Thymus (tissue), 11 donors: ENCODE measurements around the gene NDE1. TPM values are rescaled to one million over a fixed set of nuclear protein-coding genes. Genes with fewer than 3 reads are reported as not detected.

Source experiments
- DNase-seq, 9 donors: peaks; one replicate each; pipeline ENCODE4 v3.0.0-alpha.2; 2013; ENCODE audit warnings: low spot score in 9 of 9, low read depth in 6 of 9, missing footprints in 1 of 9
- H3K27ac ChIP-seq, 2 donors: one replicate each; pipeline ENCODE4 v1.5.1; 2013; ENCODE audit warnings: control low read depth in 1 of 2, low read depth in 1 of 2, low read length in 1 of 2, mild to moderate bottlenecking in 1 of 2, moderate library complexity in 1 of 2
- H3K27me3 ChIP-seq, 2 donors: one replicate each; pipeline ENCODE4 v1.5.1; 2013; ENCODE audit warnings: low read length in 1 of 2; ENCODE audit not compliant: control insufficient read depth in 2 of 2, insufficient read depth in 1 of 2
- H3K36me3 ChIP-seq, 2 donors: one replicate each; pipeline ENCODE4 v1.5.1; 2013; ENCODE audit warnings: low read length in 1 of 2, mild to moderate bottlenecking in 1 of 2, moderate library complexity in 1 of 2; ENCODE audit not compliant: control insufficient read depth in 2 of 2, insufficient read depth in 2 of 2
- H3K4me1 ChIP-seq, 2 donors: one replicate each; pipeline ENCODE4 v1.5.1; 2013; ENCODE audit warnings: low read length in 2 of 2; ENCODE audit not compliant: control insufficient read depth in 2 of 2, insufficient read depth in 2 of 2
- H3K4me3 ChIP-seq, 2 donors: one replicate each; pipeline ENCODE4 v1.5.1; 2013; ENCODE audit warnings: low read length in 2 of 2, control low read depth in 1 of 2, mild to moderate bottlenecking in 1 of 2
- H3K9me3 ChIP-seq, 2 donors: one replicate each; pipeline ENCODE4 v1.5.1; 2013; ENCODE audit warnings: low read length in 1 of 2, mild to moderate bottlenecking in 1 of 2; ENCODE audit not compliant: control insufficient read depth in 2 of 2, insufficient read depth in 1 of 2
- WGBS: extraction: QIAGEN DNeasy Blood & Tissue Kit; methylation state at CpG from one replicate; pipeline ENCODE4 v1.1.7; 2013; 5-methylcytosine and 5-hydroxymethylcytosine counted together
- polyA plus RNA-seq: library from polyadenylated mRNA; stranded (reverse); fragments of 200-250 nt; gene quantifications from one replicate; pipeline ENCODE4 v1.2.3, GENCODE V29; 2013
- total RNA-seq: library from RNA; stranded (reverse); fragments of 120-200 nt; gene quantifications from one replicate; pipeline ENCODE4 v1.2.4, GENCODE V29; 2013
- donor health status: healthy.

NDE1 gene
- total and polyA plus RNA-seq, 2 donors: 25.1 to 33.3 TPM

DNA sequence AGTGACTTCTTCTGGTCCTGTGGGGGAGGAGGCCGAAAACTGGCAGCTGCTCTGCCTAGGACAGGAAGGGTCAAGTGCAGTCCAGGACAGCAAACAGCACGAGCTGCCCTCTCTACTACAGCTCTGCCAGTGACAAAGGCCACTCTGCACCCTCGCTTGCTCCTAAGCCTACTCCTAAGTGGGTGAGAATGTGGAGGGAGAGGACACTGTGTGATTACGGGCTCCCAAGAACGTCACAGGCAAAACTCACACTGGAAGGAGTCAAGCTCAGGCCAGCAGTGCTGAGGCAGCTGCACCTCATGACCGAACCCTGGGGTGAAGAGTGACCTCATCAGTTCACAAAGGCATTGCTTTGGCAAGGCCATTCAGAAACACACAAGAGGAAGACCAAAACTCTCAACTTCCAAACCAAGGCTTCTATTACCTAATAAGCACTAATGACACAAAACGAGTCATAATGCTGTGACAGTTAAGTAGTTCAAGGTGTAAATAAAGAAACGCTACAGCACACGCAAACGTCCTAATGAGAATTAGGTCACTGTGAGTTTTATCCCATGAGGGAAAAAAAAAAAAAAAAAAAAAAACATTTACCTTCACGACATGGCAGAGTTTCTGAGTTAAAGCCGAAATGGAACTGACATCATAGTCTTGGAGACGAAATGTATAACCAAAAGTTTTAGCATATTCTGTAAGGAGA lies 42.2 kb upstream of the NDE1 start:
- WGBS: 98% methylated on average over 13 of the region's 13 CpGs
- no peak overlapping the region for H3K4me3 ChIP-seq
- H3K27ac ChIP-seq: no peak overlapping the region
- no peaks in the 10 kb centered on the region for H3K9me3 ChIP-seq
- H3K27me3 ChIP-seq: no peaks in the 10 kb centered on the region
- no peaks in the 10 kb centered on the region for H3K4me1 ChIP-seq
- peaks cover 77 to 82% of the 10 kb centered on the region in 2 donors for H3K36me3 ChIP-seq
- no peak for DNase-seq

DNA sequence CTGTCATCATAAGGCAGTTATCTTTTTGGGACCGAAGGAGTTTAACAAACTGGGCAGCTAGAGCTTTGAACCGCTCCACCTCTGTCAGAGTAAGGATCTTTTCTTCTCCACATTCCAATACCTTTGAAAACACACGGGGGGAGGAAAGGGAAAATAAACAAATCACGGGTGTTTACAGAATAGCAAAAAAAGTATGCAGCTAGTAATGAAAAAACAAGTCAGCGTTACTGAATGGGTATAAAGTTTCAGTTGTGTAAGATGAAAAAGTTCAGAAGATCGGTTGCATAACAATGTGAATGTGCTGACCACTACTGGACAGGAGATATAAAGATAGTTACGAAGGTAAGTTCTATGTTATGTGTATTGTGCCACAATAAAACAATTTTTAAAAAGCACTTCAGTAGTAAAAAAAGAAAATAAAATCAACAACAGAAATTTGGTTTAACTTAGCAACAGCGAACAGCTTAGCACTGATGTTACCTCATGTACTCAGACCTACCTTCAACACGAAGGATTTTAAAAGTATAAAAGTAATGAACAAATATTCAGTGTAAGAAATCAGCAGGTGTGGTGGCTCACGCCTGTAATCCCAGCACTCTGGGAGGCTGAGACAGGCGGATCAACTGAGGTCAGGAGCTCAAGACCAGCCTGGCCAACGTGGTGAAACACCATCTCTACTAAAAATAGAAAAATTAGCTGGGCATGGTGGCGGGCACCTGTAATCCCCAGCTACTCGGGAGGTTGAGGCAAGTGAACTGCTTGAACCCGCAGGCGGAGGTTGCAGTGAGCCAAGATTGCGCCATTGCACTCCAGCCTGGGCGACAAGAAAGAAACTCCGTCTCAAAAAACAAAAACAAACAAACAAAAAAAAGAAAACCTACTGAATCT lies 41.4 kb upstream of the NDE1 start:
- Histone ChIP-seq H3K9me3 (no peaks in the 10 kb centered on the region), H3K27ac (no peak overlapping the region), H3K4me1 (no peaks in the 10 kb centered on the region), H3K36me3 (peaks cover 76 to 83% of the 10 kb centered on the region in 2 donors), H3K27me3 (no peaks in the 10 kb centered on the region), H3K4me3 (no peak overlapping the region)
- 98% methylated on average over 19 of the region's 19 CpGs for WGBS
- no peak for DNase-seq

DNA sequence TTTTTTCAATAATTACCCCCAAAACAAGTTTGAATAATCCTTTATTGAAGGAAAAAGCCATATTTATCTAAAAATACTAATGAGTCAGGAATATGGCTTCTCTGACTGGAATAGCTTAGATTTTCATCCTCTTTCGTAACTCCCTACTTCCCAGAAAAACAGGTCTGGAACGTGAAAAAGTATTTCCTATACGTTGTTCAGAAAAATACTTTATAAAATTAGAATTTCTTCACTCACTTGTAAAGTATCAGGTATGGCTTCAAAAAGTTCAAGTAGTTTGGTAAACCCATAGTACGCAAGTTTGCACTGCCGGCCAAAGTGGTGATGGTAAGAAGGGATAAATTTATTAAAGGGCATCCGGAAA lies 40.8 kb upstream of the NDE1 start:
- Histone ChIP-seq H3K36me3 (peaks cover 73 to 80% of the 10 kb centered on the region in 2 donors), H3K4me1 (no peaks in the 10 kb centered on the region), H3K9me3 (no peaks in the 10 kb centered on the region), H3K27me3 (no peaks in the 10 kb centered on the region), H3K27ac (no peak overlapping the region), H3K4me3 (no peak overlapping the region)
- WGBS: 98% methylated on average over 6 of the region's 6 CpGs
- no peak for DNase-seq

DNA sequence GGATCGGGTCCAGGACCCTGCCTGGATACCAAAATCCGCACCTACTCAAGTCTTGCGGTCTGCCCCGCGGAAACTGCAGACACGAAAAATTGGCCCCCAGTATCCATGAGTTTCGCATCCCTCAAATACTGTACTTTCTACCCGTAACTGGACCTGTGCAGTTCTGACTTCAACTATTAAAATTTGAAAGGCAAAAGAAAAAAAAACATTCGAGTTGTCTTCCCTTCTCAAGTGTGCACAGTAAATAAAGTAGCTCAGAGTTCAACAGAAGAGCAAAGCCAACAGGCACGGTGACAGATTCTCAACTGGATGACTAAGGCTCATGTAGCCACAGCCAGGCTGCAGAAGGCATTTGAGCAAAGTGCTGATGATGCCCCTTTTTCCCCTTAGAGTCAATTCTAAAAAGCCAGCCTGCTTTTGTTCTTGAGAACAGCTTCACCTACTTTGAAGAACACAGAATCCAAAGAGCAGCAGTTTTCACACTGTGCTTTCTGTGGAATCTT lies 39.6 kb upstream of the NDE1 start:
- Histone ChIP-seq H3K9me3 (no peaks in the 10 kb centered on the region), H3K4me1 (no peaks in the 10 kb centered on the region), H3K4me3 (no peak overlapping the region), H3K36me3 (peaks cover 70 to 73% of the 10 kb centered on the region in 2 donors), H3K27me3 (no peaks in the 10 kb centered on the region), H3K27ac (no peak overlapping the region)
- WGBS: 98% methylated on average over 10 of the region's 10 CpGs
- no peak for DNase-seq

DNA sequence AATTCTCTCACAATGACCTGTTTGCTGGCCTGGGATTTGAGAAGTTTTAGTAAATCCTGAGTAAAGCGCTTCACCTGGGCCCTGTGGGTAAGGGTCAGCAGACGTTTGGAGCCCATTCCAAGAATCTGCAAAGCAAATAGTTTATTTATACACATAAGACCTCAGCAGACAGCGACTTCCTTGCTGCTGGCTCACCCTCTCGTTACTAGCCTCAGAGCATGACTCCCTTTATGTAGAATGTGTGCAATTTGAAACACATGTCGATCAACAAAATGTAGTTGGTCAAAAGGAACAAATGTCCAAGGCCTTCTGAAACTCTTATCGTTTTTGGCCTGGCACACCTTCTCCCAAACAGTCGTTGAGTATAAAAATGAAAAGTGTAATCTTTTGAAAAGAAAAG lies 38.4 kb upstream of the NDE1 start:
- WGBS: 97% methylated on average over 7 of the region's 7 CpGs
- no peaks in the 10 kb centered on the region for H3K27me3 ChIP-seq
- DNase-seq: no peak
- no peak overlapping the region for H3K4me3 ChIP-seq
- H3K36me3 ChIP-seq: peaks cover 70 to 74% of the 10 kb centered on the region in 2 donors
- H3K4me1 ChIP-seq: no peaks in the 10 kb centered on the region
- H3K27ac ChIP-seq: no peak overlapping the region
- no peaks in the 10 kb centered on the region for H3K9me3 ChIP-seq

DNA sequence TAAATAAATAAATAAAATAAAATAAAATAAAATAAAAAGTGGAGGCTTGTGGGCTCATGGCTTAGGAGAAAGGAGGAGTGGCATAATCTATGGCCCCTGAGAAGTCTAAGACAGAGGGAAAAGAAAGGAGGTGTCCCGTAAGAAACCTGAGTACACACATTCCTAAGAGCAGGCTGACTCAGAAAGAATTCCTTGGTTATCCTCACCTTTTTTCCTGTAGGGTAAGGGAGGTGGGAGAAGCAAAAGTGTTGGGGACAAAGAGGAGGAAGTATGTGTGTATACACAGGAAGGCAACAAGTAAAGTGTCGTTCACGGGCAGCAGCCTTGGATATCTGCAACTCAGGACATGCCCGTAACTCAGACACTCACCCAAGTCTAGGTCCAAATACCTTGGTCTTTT lies 36.4 kb upstream of the NDE1 start:
- no peak for DNase-seq
- 96% methylated on average over 4 of the region's 4 CpGs for WGBS
- H3K27ac ChIP-seq: no peak overlapping the region
- no peaks in the 10 kb centered on the region for H3K27me3 ChIP-seq
- peaks cover 71 to 76% of the 10 kb centered on the region in 2 donors for H3K36me3 ChIP-seq
- no peaks in the 10 kb centered on the region for H3K4me1 ChIP-seq
- H3K4me3 ChIP-seq: no peak overlapping the region
- H3K9me3 ChIP-seq: no peaks in the 10 kb centered on the region

DNA sequence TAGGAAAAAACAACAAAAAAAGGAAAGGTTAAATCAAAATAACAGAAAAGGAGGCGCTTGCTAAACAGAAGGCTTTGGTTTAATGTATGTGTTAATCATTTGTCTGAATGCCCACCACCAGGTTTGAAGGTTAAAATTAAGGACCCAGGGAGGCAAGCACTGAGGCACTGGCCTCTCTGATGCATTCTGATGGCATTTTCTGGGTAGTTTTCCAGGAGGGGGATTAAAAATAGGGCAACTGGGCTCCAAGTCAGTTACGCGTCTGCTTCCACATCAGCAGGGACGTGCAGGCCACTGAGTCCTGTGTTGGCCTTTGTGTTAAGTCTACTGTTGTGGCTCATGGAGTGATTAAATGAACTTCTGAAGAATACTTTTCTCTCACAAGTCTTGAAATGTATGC lies 34.0 kb upstream of the NDE1 start:
- Histone ChIP-seq H3K9me3 (no peaks in the 10 kb centered on the region), H3K27me3 (no peaks in the 10 kb centered on the region), H3K4me3 (no peak overlapping the region), H3K27ac (no peak overlapping the region), H3K4me1 (no peaks in the 10 kb centered on the region), H3K36me3 (peaks cover 68 to 80% of the 10 kb centered on the region in 2 donors)
- no peak for DNase-seq
- WGBS: over 99% methylated on average over 4 of the region's 4 CpGs

DNA sequence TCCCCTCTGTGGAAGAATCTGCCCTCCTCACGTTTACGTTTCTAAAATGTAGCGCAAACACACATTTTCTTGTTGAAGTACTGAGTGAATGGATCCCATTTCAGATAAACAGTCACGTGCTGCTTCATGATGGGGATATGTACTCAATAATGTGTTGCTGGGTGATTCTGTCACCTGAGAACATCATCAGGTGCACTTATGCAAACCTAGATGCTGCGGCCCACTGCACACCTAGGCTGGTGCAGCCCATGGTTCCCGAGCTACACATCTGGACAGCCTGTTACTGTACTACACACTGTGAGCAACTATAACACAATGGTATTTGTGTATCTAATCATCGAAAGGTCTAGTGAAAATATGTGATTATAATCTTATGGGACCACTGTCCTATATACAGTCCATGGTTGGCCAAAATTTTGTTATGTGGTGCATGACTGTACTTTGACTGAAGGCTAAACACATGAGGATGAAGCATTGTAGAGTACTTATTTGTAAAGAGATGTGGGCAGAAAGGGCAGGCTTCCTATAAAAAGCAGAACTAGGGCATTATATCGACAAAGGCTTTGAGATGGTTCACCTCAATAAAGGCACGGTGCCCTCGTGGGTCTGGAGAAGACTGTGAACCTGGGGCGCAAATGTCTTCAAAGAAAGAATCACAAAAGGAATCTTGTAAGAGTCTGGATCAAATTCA lies 33.4 kb upstream of the NDE1 start:
- Histone ChIP-seq H3K9me3 (no peaks in the 10 kb centered on the region), H3K27me3 (no peaks in the 10 kb centered on the region), H3K36me3 (peaks cover 68 to 82% of the 10 kb centered on the region in 2 donors), H3K4me1 (no peaks in the 10 kb centered on the region), H3K27ac (no peak overlapping the region), H3K4me3 (no peak overlapping the region)
- DNase-seq: no peak
- WGBS: 94% methylated on average over 11 of the region's 11 CpGs

DNA sequence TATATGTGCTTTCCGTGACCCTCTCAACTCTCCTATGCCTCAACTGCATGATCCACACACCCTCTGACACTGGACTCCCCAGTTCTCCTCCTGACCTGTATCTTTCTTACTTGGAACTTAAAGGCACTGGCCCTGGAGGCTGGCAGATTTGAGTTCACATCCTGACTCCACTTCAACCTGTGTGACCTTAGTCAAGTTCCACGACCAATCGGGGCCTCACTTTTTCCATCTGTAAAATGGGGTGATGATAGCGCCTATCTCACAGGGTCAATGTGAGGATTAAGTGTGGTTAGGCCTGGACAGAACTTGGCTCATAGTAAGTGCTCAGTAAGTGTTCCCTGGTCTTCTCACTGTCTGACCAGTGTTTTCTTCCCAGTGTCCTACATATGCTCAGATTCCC lies 32.1 kb upstream of the NDE1 start:
- no peaks in the 10 kb centered on the region for H3K9me3 ChIP-seq
- no peak overlapping the region for H3K27ac ChIP-seq
- peaks cover 71 to 80% of the 10 kb centered on the region in 2 donors for H3K36me3 ChIP-seq
- no peak overlapping the region for H3K4me3 ChIP-seq
- H3K4me1 ChIP-seq: no peaks in the 10 kb centered on the region
- 96% methylated on average over 4 of the region's 4 CpGs for WGBS
- DNase-seq: no peak
- no peaks in the 10 kb centered on the region for H3K27me3 ChIP-seq
